Colonic mucosa (tissue), 4 donors: Measurements from ENCODE around the gene ARNT2. TPM values are rescaled to one million over a fixed set of nuclear protein-coding genes. Genes with fewer than 3 reads are reported as not detected.

Experiments
- DNase-seq: peaks from one replicate; pipeline ENCODE4 v3.0.0-alpha.2; 2020
- H3K27ac ChIP-seq: fragments of 200-600 bp; one replicate; pipeline ENCODE4 v1.8.0; 2021
- H3K27me3 ChIP-seq: fragments of 200-600 bp; one replicate; pipeline ENCODE4 v1.8.0; 2021
- H3K36me3 ChIP-seq: fragments of 200-600 bp; one replicate; pipeline ENCODE4 v1.8.0; 2021
- H3K4me1 ChIP-seq: fragments of 200-600 bp; one replicate; pipeline ENCODE4 v1.8.0; 2021; ENCODE audit warnings: mild to moderate bottlenecking
- H3K4me3 ChIP-seq: fragments of 200-600 bp; one replicate; pipeline ENCODE4 v1.8.0; 2021
- H3K9ac ChIP-seq, 2 donors: one replicate each; pipeline ENCODE4 v1.7.0; 2013; ENCODE audit warnings: control low read depth in 2 of 2, low read depth in 2 of 2, low read length in 2 of 2
- H3K9me3 ChIP-seq: fragments of 200-600 bp; one replicate; pipeline ENCODE4 v1.8.0; 2021
- CTCF ChIP-seq: fragments of 200-600 bp; IDR thresholded peaks from one replicate; pipeline ENCODE4 v1.8.0; 2022; ENCODE audit warnings: antibody characterized with exemption, mild to moderate bottlenecking
- intact Hi-C: fragments of 100-400 bp; cut with DNase I; formaldehyde crosslinking; loops from one replicate; pipeline ENCODE4 v1.14.1; 2022
- total RNA-seq, 2 donors: library from RNA; stranded (reverse); fragmentation: NEBNext Ultra II Directional in 1 of 2; extraction: Animal tissue kit (Norgen Biotek cat#: 25700) in 1 of 2; gene quantifications; one replicate each; pipeline ENCODE4 v1.2.1, GENCODE V29; 2021
- donor health status: healthy.
- donor health status: DM: no; HTN: no; CAD: no.
- donor health status: DM: no; HTN: no; CAD: no.

Gene ARNT2
- total RNA-seq, 2 donors from 2014 or later: 1.6 to 2.7 TPM

DNA sequence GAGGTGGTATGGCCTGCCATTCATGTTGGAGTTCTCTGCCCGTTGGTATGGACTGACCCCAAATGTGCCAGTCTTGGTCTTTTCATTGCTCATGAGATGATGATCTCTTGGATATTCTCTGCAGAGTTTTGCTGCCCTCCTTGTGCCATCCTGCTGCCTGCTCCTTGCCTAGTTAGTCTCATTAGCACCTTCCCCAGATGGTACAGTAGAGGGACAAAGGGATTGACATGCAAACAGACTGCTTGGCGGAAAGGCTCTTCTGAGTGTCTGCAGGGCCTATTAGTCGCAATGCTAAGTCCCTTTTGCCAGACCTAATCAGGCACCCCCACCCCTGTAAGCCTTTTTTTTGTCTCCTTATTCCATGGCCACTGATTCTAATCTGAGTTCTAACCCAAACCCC lies 90.6 kb downstream of the ARNT2 start:
- H3K9me3 ChIP-seq: no peaks in the 10 kb centered on the region
- no peak for DNase-seq
- intact Hi-C loops: no loop called here

DNA sequence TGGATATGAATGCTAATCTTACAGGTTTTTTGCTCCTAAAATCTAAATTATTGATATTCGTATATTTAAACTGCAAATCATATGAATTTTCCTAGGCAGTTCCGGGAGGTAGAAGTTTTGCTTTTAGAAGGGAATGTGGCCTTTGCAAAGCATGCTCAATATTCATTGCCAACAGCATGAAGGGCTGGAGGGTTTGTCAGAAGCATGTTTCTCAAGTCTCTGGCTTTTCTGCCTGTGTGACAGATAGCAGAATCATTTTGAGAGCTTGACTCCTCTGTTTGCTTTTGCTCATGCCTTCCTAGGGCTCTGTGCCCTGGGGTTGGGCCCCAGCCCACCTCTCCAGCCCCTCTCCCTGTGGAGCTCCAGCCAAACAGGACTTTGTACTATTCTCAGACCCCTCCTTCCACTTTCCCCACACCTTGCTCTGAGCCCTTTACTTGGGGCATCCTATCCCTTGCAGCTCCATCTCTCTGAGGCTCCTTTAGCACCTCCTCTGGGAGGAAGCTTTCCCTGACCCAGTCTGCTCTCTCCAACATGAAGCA lies 91.3 kb downstream of the ARNT2 start:
- Histone ChIP-seq H3K27me3 (no peaks in the 10 kb centered on the region), H3K9ac (no peak overlapping the region), H3K9me3 (no peaks in the 10 kb centered on the region), H3K4me3 (no peak overlapping the region), H3K4me1 (no peaks in the 10 kb centered on the region), H3K27ac (no peak overlapping the region), H3K36me3 (no peaks in the 10 kb centered on the region)
- TF ChIP-seq CTCF: no peak
- no peak for DNase-seq
- intact Hi-C loops: no loop called here

More for the DNA sequence above, 90.6 kb downstream of the ARNT2 start:
- H3K27me3 ChIP-seq: no peaks in the 10 kb centered on the region
- no peaks in the 10 kb centered on the region for H3K36me3 ChIP-seq
- no peak overlapping the region for H3K27ac ChIP-seq
- H3K4me1 ChIP-seq: no peaks in the 10 kb centered on the region
- no peak for TF ChIP-seq CTCF
- H3K9ac ChIP-seq: no peak overlapping the region
- no peak overlapping the region for H3K4me3 ChIP-seq

DNA sequence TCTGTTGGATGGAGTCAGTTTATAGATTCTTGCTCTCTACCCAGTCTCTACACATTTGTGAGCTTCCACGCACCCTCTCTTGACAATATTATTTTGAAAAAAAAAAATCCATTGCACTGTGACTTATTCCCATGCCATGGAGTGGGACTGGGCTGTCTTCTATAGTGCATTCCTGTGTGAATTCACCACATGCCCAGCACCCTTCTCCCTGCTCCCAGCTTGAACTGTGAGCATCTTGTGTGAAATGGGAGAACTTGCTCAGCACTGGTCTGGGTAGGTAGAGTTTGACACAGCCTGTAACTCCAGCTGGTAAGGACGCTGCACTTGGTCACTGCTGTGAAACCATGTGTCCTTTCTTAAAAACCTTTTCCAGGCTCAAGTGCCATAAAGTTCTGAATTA lies 91.9 kb downstream of the ARNT2 start:
- Histone ChIP-seq H3K9me3 (no peaks in the 10 kb centered on the region), H3K4me1 (no peaks in the 10 kb centered on the region), H3K27ac (no peak overlapping the region), H3K36me3 (no peaks in the 10 kb centered on the region), H3K27me3 (no peaks in the 10 kb centered on the region), H3K4me3 (no peak overlapping the region), H3K9ac (no peak overlapping the region)
- TF ChIP-seq CTCF: no peak
- DNase-seq: no peak
- intact Hi-C loops: no loop called here

- Histone ChIP-seq H3K36me3 (no peaks in the 10 kb centered on the region), H3K27me3 (no peaks in the 10 kb centered on the region), H3K27ac (no peak overlapping the region), H3K4me1 (no peaks in the 10 kb centered on the region), H3K9me3 (no peaks in the 10 kb centered on the region), H3K9ac (no peak overlapping the region), H3K4me3 (no peak overlapping the region)
- no peak for TF ChIP-seq CTCF
- intact Hi-C loops: no loop called here
- no peak for DNase-seq
Observed at GRCh38 chr15:80497221-80497620, 93.0 kb downstream of the ARNT2 start.

GRCh38 chr15:80498652-80499051 lies 94.5 kb downstream of the ARNT2 start:
- H3K9ac ChIP-seq: no peak overlapping the region
- no peak for DNase-seq
- H3K27ac ChIP-seq: no peak overlapping the region
- intact Hi-C loops: no loop called here
- no peaks in the 10 kb centered on the region for H3K9me3 ChIP-seq
- H3K4me1 ChIP-seq: no peaks in the 10 kb centered on the region
- H3K36me3 ChIP-seq: no peaks in the 10 kb centered on the region
- TF ChIP-seq CTCF: no peak
- H3K4me3 ChIP-seq: no peak overlapping the region
- H3K27me3 ChIP-seq: no peaks in the 10 kb centered on the region
